Endothelial cell (in vitro differentiated cells): Measurements from ENCODE around the gene CENPB. TPM values are rescaled to one million over a fixed set of nuclear protein-coding genes. Genes with fewer than 3 reads are reported as not detected.

Source experiments
- DNase-seq: peaks from one replicate; pipeline ENCODE4 v3.0.0; 2021; ENCODE audit warnings: low spot score
- H3K27ac Mint-ChIP-seq: one replicate; pipeline ENCODE4 v1.8.0; 2021; ENCODE audit warnings: mixed read lengths, inconsistent platforms; ENCODE audit not compliant: unreplicated experiment
- H3K27me3 Mint-ChIP-seq: one replicate; pipeline ENCODE4 v1.8.0; 2021; ENCODE audit warnings: mild to moderate bottlenecking, moderate library complexity, mixed read lengths, inconsistent platforms; ENCODE audit not compliant: unreplicated experiment
- H3K36me3 Mint-ChIP-seq: one replicate; pipeline ENCODE4 v1.8.0; 2021; ENCODE audit warnings: mild to moderate bottlenecking, low read depth, mixed read lengths, inconsistent platforms; ENCODE audit not compliant: unreplicated experiment
- H3K4me1 Mint-ChIP-seq: one replicate; pipeline ENCODE4 v1.8.0; 2021; ENCODE audit warnings: mild to moderate bottlenecking, mixed read lengths, inconsistent platforms; ENCODE audit not compliant: unreplicated experiment
- H3K4me3 Mint-ChIP-seq: one replicate; pipeline ENCODE4 v1.8.0; 2021; ENCODE audit warnings: mild to moderate bottlenecking, mixed read lengths, inconsistent platforms; ENCODE audit not compliant: unreplicated experiment
- H3K9me3 Mint-ChIP-seq: one replicate; pipeline ENCODE4 v1.8.0; 2021; ENCODE audit warnings: mixed read lengths, inconsistent platforms; ENCODE audit not compliant: unreplicated experiment
- total RNA-seq: library from RNA; stranded (reverse); fragmentation: NEBNext Ultra II Directional; extraction: Animal tissue kit (Norgen Biotek cat#: 25700); gene quantifications from one replicate; pipeline ENCODE4 v1.2.1, GENCODE V29; 2021; ENCODE audit not compliant: unreplicated experiment
- TF ChIP-seq, protein P1 (sequence below): fragments of 200-600 bp; sonication (generic); IDR thresholded peaks from one replicate; pipeline ENCODE4 v1.5.0; 2021; ENCODE audit warnings: antibody characterized with exemption; ENCODE audit not compliant: unreplicated experiment

The CENPB gene
- total RNA-seq, 1 donor from 2014 or later = 57.9 TPM

DNA sequence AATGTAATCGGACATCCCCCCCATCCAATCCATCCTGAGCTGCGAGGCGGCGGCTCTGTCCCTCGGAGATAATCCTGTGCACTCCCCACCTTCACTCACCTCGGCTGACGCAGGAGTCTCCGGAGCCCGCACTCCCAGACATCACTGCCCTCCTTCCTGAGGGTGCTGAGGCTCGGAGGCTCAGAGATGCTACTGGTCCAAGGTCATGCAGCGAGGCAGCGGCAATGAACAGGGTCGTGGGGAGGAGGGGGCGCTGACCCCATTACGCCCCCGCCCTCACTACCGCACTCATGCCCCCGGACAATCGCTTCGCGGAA lies 19.5 kb downstream of the CENPB start:
- Mint-ChIP-seq H3K27me3 (peaks cover 10% of the 10 kb centered on the region), H3K4me3 (peak overlapping the region; percentile 86), H3K9me3 (no peaks in the 10 kb centered on the region), H3K27ac (no peak overlapping the region), H3K36me3 (peaks cover 4% of the 10 kb centered on the region), H3K4me1 (peaks cover 9% of the 10 kb centered on the region)
- TF ChIP-seq, protein P1, sequence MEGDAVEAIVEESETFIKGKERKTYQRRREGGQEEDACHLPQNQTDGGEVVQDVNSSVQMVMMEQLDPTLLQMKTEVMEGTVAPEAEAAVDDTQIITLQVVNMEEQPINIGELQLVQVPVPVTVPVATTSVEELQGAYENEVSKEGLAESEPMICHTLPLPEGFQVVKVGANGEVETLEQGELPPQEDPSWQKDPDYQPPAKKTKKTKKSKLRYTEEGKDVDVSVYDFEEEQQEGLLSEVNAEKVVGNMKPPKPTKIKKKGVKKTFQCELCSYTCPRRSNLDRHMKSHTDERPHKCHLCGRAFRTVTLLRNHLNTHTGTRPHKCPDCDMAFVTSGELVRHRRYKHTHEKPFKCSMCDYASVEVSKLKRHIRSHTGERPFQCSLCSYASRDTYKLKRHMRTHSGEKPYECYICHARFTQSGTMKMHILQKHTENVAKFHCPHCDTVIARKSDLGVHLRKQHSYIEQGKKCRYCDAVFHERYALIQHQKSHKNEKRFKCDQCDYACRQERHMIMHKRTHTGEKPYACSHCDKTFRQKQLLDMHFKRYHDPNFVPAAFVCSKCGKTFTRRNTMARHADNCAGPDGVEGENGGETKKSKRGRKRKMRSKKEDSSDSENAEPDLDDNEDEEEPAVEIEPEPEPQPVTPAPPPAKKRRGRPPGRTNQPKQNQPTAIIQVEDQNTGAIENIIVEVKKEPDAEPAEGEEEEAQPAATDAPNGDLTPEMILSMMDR = no peak
- no peak for DNase-seq

DNA sequence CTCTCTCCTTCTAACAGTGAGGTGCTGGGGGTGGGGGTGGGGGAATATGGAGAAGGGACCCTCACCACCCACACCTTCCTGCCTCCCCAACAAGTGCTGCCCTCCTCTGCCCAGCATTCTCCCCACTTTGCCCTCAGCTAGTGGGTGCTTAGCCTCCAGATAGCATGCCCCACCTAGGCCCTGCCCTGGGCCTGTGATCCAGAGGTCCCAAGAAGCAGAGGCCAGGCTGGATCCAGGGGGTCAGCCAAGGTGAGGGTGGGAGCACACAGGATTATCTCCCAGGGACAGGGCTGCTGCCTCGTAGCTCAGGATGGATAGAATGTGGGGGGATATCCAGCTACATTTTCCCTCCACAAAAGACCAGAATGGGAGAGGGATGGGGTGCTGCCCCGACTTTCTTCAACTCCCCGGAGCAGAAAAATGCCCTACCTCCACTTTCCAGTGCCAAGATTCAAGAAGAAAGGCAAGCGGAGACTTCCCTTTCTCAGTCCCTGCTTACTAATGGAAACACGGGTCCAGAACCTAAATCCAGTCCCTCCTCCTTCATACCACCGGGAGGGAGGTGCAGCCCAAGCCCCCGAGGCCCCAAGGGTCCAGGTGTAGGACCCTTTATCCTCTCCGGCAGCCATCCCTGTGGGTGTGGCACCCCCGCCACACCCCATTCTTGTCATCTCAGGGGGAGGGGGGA lies 20.0 kb downstream of the CENPB start:
- no peaks in the 10 kb centered on the region for H3K9me3 Mint-ChIP-seq
- peaks cover 4% of the 10 kb centered on the region for H3K36me3 Mint-ChIP-seq
- TF ChIP-seq, protein P1 = no peak
- peak overlapping the region; percentile 86 for H3K4me3 Mint-ChIP-seq
- DNase-seq = no peak
- H3K27me3 Mint-ChIP-seq = peaks cover 10% of the 10 kb centered on the region
- no peak overlapping the region for H3K27ac Mint-ChIP-seq
- H3K4me1 Mint-ChIP-seq = peaks cover 9% of the 10 kb centered on the region

DNA sequence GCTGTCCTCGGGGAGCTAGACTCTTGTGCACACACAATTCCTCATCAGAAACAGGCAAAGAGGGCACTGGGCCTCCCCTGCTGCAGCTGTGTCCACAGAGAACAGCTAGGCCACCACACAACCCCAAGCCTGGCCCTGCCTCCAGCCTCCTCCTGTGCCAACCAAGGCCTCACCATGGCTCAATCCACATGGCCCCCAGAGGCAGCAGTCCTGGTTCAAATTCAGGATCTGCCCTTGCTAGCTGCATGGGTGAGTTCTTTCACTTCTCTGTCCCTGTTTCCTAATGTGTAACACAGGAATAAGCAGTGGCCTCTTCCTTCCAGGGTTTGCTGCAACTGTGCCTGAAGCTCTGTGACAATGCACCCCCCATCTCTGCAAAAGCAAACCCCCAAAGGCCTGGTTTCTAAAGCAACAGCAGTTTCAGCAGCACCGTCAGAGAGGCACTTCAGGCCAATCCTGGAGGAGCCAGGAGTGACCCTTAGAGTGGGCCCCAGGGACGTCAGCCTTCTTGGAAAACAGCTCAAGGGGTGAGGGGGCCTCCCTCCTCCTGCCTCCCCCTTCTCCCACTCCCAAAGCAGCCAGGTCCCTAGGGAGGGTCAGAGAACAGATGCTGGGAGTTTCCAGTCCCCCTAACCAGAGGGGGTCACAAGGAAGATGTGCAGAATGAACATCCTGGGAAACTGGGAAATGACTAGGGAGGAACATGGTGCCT lies 21.2 kb downstream of the CENPB start:
- no peak overlapping the region for H3K27ac Mint-ChIP-seq

DNA sequence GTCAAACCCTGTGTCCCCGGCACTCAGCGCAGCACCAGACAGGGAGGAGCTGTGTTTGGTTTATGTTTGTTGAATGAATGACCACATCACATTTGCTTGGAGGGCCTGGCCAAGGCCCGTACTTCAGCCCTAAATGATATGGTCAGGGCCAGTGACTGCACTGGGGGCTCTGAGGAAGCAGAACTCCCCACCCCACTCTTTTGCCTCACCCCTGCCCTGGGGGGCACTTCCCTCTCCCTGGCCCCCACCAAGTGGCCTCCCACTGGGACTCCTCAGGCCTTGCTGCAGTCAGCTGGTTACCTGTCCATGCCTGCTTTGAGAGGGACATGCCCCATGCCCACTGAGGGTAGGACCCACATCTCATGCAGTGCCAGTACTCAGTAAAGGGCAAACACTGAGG lies 21.9 kb downstream of the CENPB start:
- H3K4me1 Mint-ChIP-seq = peaks cover 9% of the 10 kb centered on the region
- TF ChIP-seq, protein P1 = no peak
- no peaks in the 10 kb centered on the region for H3K9me3 Mint-ChIP-seq
- no peak overlapping the region for H3K4me3 Mint-ChIP-seq
- peaks cover 4% of the 10 kb centered on the region for H3K36me3 Mint-ChIP-seq
- no peak for DNase-seq
- H3K27me3 Mint-ChIP-seq = peaks cover 16% of the 10 kb centered on the region
- H3K27ac Mint-ChIP-seq = no peak overlapping the region

More for the DNA sequence above, 21.2 kb downstream of the CENPB start:
- TF ChIP-seq, protein P1 = no peak
- Mint-ChIP-seq H3K36me3 (peaks cover 4% of the 10 kb centered on the region), H3K4me3 (no peak overlapping the region), H3K27me3 (peaks cover 14% of the 10 kb centered on the region), H3K4me1 (peaks cover 9% of the 10 kb centered on the region), H3K9me3 (no peaks in the 10 kb centered on the region)
- DNase-seq = no peak
